ENCODE measurements around the gene STK32B.

DNA sequence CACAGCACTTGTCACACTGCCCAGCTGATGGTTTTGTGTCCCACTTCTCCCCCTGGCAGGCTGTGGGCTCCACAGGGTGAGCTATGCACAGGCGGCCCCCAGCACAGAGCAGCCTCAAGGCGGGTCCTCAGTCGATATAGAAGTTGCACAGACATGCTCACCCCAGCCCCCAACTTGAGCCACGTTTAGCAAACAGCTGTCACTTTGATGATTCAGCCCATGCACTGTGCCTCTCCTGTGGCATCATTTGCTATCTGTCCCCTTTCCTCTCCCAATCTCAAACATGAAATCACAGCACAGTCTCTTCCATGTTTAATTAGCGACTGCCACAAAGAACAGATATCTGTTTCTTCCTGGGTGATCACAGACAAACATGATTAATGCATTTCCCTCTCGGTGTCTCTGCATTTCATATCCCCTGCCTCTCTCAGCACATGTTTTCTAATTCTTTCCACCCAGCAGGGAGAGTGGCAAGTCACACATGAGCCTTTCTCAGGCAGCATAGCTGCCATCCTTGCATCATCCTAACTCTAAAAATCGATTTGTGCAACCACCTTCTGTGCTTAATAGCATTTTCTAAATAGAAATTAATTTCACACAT is 452.2 kb downstream of the STK32B start:
- TF ChIP-seq GATA2 (IDR thresholded peaks at IDR 0.05; ENCODE audit: low read depth, low read length) (no peak), GATA3 (IDR thresholded peaks at IDR 0.05; ENCODE audit: low read depth, low read length) (no peak)

Measured in SH-SY5Y (cell line).